ENCODE data around the gene STIM1. TPM values are rescaled to one million over a fixed set of nuclear protein-coding genes. Genes with fewer than 3 reads are reported as not detected.

Gene STIM1
- total RNA-seq, 4 donors from 2014 or later, result 36.3 to 158 (median 46.1) TPM

GRCh38 chr11:3916962-3917361, 61.5 kb downstream of the STIM1 start:
- no peak overlapping the region for H3K27ac ChIP-seq
- no peak overlapping the region for H3K4me3 ChIP-seq
- no peaks in the 10 kb centered on the region for H3K27me3 ChIP-seq
- TF ChIP-seq POLR2A (IDR thresholded peaks at IDR 0.05) (no peak), CTCF (IDR thresholded peaks at IDR 0.05) (no peak)
- peaks cover 0 to 17% (median 2%) of the 10 kb centered on the region in 4 donors for H3K4me1 ChIP-seq
- no peak for DNase-seq
- H3K9me3 ChIP-seq, result no peaks in the 10 kb centered on the region
- no peaks in the 10 kb centered on the region for H3K36me3 ChIP-seq

GRCh38 chr11:3920148-3920852, 64.8 kb downstream of the STIM1 start:
- H3K4me1 ChIP-seq, result peaks cover 0 to 17% (median 2%) of the 10 kb centered on the region in 4 donors
- no peaks in the 10 kb centered on the region for H3K36me3 ChIP-seq
- DNase-seq, result peak in 1 of 3 donors; percentile 79
- TF ChIP-seq CTCF (IDR thresholded peaks at IDR 0.05) (no peak), POLR2A (IDR thresholded peaks at IDR 0.05) (no peak)
- H3K27ac ChIP-seq, result no peak overlapping the region
- H3K9me3 ChIP-seq, result no peaks in the 10 kb centered on the region
- H3K4me3 ChIP-seq, result no peak overlapping the region
- H3K27me3 ChIP-seq, result no peaks in the 10 kb centered on the region

GRCh38 chr11:3922056-3922455, 66.6 kb downstream of the STIM1 start:
- H3K36me3 ChIP-seq, result no peaks in the 10 kb centered on the region
- no peak overlapping the region for H3K4me3 ChIP-seq
- H3K9me3 ChIP-seq, result no peaks in the 10 kb centered on the region
- no peak for DNase-seq
- peaks cover 0 to 8% (median under 1%) of the 10 kb centered on the region in 4 donors for H3K4me1 ChIP-seq
- no peak overlapping the region for H3K27ac ChIP-seq
- H3K27me3 ChIP-seq, result no peaks in the 10 kb centered on the region
- TF ChIP-seq POLR2A (IDR thresholded peaks at IDR 0.05) (no peak), CTCF (IDR thresholded peaks at IDR 0.05) (no peak)

GRCh38 chr11:3925513-3925912, 70.0 kb downstream of the STIM1 start:
- H3K27ac ChIP-seq, result no peak overlapping the region
- H3K27me3 ChIP-seq, result no peaks in the 10 kb centered on the region
- no peaks in the 10 kb centered on the region for H3K9me3 ChIP-seq
- H3K36me3 ChIP-seq, result no peaks in the 10 kb centered on the region
- peaks cover 0 to 9% (median 3%) of the 10 kb centered on the region in 4 donors for H3K4me1 ChIP-seq
- H3K4me3 ChIP-seq, result no peak overlapping the region
- no peak for TF ChIP-seq POLR2A (IDR thresholded peaks at IDR 0.05)
- no peak for TF ChIP-seq CTCF (IDR thresholded peaks at IDR 0.05)
- DNase-seq, result no peak

- no peak for DNase-seq
- no peak overlapping the region for H3K27ac ChIP-seq
- no peak overlapping the region for H3K4me3 ChIP-seq
- no peaks in the 10 kb centered on the region for H3K36me3 ChIP-seq
- H3K4me1 ChIP-seq, result peaks cover 0 to 9% (median 3%) of the 10 kb centered on the region in 4 donors
- H3K9me3 ChIP-seq, result no peaks in the 10 kb centered on the region
- H3K27me3 ChIP-seq, result no peaks in the 10 kb centered on the region
- TF ChIP-seq POLR2A (IDR thresholded peaks at IDR 0.05) (no peak), CTCF (IDR thresholded peaks at IDR 0.05) (no peak)
Observed at GRCh38 chr11:3926458-3927095, 71.1 kb downstream of the STIM1 start.

Measured in Peyer's patch (tissue), 4 donors.